Ovary (tissue), 3 donors: ENCODE data around the gene GPR162.

Source experiments
- EP300 ChIP-seq: sonication (generic); formaldehyde crosslinking; IDR thresholded peaks from one replicate; pipeline ENCODE4 v1.6.1; 2017; ENCODE audit warnings: antibody characterized with exemption
- POLR2A ChIP-seq: fragments of 450-650 bp; IDR thresholded peaks from one replicate; pipeline ENCODE4 v1.6.1; 2017; ENCODE audit warnings: antibody characterized with exemption, mild to moderate bottlenecking, moderate library complexity
- TF ChIP-seq, protein P1 (sequence below), 3 donors: fragments of 450-650 bp in 2 of 3; fragments of 200-600 bp in 1 of 3; IDR thresholded peaks; one replicate each; pipeline versions ENCODE4 v1.5.1 to v1.8.0; 2016 to 2022; ENCODE audit warnings: antibody characterized with exemption in 3 of 3, mild to moderate bottlenecking in 1 of 3
- donor health status: DM: no; HTN: no; CAD: no.

DNA sequence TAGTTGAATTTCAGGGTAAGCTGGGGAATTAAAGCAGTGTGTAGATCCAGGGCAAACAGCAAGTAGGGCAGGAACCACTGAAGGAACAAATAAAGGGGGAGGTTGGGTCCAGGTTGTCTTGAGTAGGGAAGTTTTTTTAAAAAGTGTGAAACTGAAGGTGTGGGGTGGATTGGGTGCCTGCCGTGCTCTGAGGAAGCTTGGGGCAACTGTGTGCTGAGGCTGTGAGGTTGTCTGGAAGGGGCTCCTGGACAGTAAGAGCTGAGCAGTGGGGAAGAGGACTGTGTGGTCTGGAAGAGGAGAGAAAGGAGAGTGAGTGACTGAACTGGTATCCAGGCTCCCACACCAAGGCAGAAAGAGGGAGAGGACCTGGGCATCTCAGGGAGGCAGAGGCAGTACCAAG, 10.9 kb upstream of the GPR162 start:
- TF ChIP-seq, protein P1, sequence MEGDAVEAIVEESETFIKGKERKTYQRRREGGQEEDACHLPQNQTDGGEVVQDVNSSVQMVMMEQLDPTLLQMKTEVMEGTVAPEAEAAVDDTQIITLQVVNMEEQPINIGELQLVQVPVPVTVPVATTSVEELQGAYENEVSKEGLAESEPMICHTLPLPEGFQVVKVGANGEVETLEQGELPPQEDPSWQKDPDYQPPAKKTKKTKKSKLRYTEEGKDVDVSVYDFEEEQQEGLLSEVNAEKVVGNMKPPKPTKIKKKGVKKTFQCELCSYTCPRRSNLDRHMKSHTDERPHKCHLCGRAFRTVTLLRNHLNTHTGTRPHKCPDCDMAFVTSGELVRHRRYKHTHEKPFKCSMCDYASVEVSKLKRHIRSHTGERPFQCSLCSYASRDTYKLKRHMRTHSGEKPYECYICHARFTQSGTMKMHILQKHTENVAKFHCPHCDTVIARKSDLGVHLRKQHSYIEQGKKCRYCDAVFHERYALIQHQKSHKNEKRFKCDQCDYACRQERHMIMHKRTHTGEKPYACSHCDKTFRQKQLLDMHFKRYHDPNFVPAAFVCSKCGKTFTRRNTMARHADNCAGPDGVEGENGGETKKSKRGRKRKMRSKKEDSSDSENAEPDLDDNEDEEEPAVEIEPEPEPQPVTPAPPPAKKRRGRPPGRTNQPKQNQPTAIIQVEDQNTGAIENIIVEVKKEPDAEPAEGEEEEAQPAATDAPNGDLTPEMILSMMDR (IDR thresholded peaks at IDR 0.05), result no peak
- TF ChIP-seq EP300 (no peak), POLR2A (no peak)
